ENCODE data around the gene EPOP. TPM values are rescaled to one million over a fixed set of nuclear protein-coding genes. Genes with fewer than 3 reads are reported as not detected.

The EPOP gene
- total and polyA plus RNA-seq, 2 of the 13 experiments (the other 11 are each of a cell fraction or from before 2014, with no cell fraction given) = 14.7 to 37.8 TPM

Small RNAs within 50 kb of the gene (microRNA-seq; reads per million reads assigned to microRNA genes)
- gene MIR4726 = 6.5 reads per million, percentile 38 among the genes with 10 or more reads in this experiment
- gene MIR4734 = not detected

Small RNAs within 50 kb of the gene (small RNA-seq; reads per million reads assigned to genes)
- 0 reads per million in 3 experiments for gene MIR4726 (ENCODE audit: insufficient read depth in 2 of 3, insufficient read length in 3 of 3, low read depth in 2 of 3, low replicate concordance in 1 of 3)
- 0 to 0.33 (median 0) reads per million in 3 experiments for gene MIR4734 (ENCODE audit: insufficient read depth in 2 of 3, insufficient read length in 3 of 3, low read depth in 2 of 3, low replicate concordance in 1 of 3)

Other genes starting within 250 kb of the EPOP start
- gene ARHGAP23, start 246.5 kb downstream of the EPOP start, total RNA-seq (2016; rRNA removed; fragmentation: Illumina TruSeq; extraction: Trizol) = not detected in 2 replicates
- gene ARHGAP23, start 246.5 kb downstream of the EPOP start, polyA plus RNA-seq (2011; rRNA removed) = 0.03 TPM in 2 replicates
- gene SRCIN1, start 69.0 kb downstream of the EPOP start, total RNA-seq (2016; rRNA removed; fragmentation: Illumina TruSeq; extraction: Trizol) = 0.90 and 1.2 TPM in 2 replicates
- gene SRCIN1, start 69.0 kb downstream of the EPOP start, polyA plus RNA-seq (2011; rRNA removed) = 9.6 and 19.8 TPM in 2 replicates
- 27.6 and 50.7 TPM in 2 replicates for gene MLLT6, start 30.3 kb upstream of the EPOP start, total RNA-seq (2016; rRNA removed; fragmentation: Illumina TruSeq; extraction: Trizol)
- 69.5 TPM in 2 replicates for gene MLLT6, start 30.3 kb upstream of the EPOP start, polyA plus RNA-seq (2011; rRNA removed)
- gene CISD3, start 55.4 kb upstream of the EPOP start, total RNA-seq (2016; rRNA removed; fragmentation: Illumina TruSeq; extraction: Trizol) = 34.1 and 42.6 TPM in 2 replicates
- gene CISD3, start 55.4 kb upstream of the EPOP start, polyA plus RNA-seq (2011; rRNA removed) = 30.0 and 34.9 TPM in 2 replicates
- 11.6 and 11.7 TPM in 2 replicates for gene PCGF2, start 73.4 kb upstream of the EPOP start, total RNA-seq (2016; rRNA removed; fragmentation: Illumina TruSeq; extraction: Trizol)
- 29.4 and 30.6 TPM in 2 replicates for gene PCGF2, start 73.4 kb upstream of the EPOP start, polyA plus RNA-seq (2011; rRNA removed)
- 517 and 688 TPM in 2 replicates for gene PSMB3, start 77.8 kb upstream of the EPOP start, total RNA-seq (2016; rRNA removed; fragmentation: Illumina TruSeq; extraction: Trizol)
- 317 and 366 TPM in 2 replicates for gene PSMB3, start 77.8 kb upstream of the EPOP start, polyA plus RNA-seq (2011; rRNA removed)
- 54.0 and 63.6 TPM in 2 replicates for gene PIP4K2B, start 124.6 kb upstream of the EPOP start, total RNA-seq (2016; rRNA removed; fragmentation: Illumina TruSeq; extraction: Trizol)
- gene PIP4K2B, start 124.6 kb upstream of the EPOP start, polyA plus RNA-seq (2011; rRNA removed) = 20.4 and 24.5 TPM in 2 replicates
- gene CWC25, start 150.4 kb upstream of the EPOP start, total RNA-seq (2016; rRNA removed; fragmentation: Illumina TruSeq; extraction: Trizol) = 12.7 and 15.6 TPM in 2 replicates
- 20.6 and 22.7 TPM in 2 replicates for gene CWC25, start 150.4 kb upstream of the EPOP start, polyA plus RNA-seq (2011; rRNA removed)
- 2,790 and 3,298 TPM in 2 replicates for gene RPL23, start 178.8 kb upstream of the EPOP start, total RNA-seq (2016; rRNA removed; fragmentation: Illumina TruSeq; extraction: Trizol)
- gene RPL23, start 178.8 kb upstream of the EPOP start, polyA plus RNA-seq (2011; rRNA removed) = 4,288 and 4,860 TPM in 2 replicates
- gene LASP1, start 195.1 kb upstream of the EPOP start, total RNA-seq (2016; rRNA removed; fragmentation: Illumina TruSeq; extraction: Trizol) = 97.0 and 110 TPM in 2 replicates
- gene LASP1, start 195.1 kb upstream of the EPOP start, polyA plus RNA-seq (2011; rRNA removed) = 70.1 and 80.4 TPM in 2 replicates